ENCODE data around the gene ADA.
A peak's percentile ranks its signal among the peaks of the same experiment; 100 is the strongest.

Gene ADA

DNA sequence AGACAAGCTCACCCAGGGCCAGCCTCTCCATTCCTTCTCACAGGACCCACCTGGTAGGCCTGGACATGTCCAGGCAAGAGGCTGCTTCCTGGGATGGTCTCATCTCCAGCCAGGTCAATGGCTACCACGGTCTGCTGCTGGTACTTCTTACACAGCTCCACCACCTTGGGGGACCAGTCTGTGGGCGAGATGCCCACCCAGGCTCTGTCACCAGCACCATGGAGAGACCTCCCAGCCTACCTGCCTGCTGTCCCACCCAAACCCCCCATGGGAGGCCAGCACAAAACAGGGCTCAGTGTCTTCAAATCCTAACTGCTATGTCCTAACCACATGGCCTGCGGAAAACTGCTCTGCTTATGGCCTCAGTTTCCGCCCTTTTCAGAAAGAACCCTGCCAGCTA lies 27.3 kb downstream of the ADA start:
- Mint-ChIP-seq H3K9me3 (peaks cover 8% of the 10 kb centered on the region), H3K36me3 (ENCODE audit: low read depth) (peaks cover 54% of the 10 kb centered on the region), H3K4me1 (no peaks in the 10 kb centered on the region), H3K27me3 (ENCODE audit: low read depth, poor library complexity) (peaks cover 2% of the 10 kb centered on the region), H3K27ac (no peak overlapping the region), H3K4me3 (no peak overlapping the region)
- DNase-seq, result no peak
- TF ChIP-seq, protein P1, sequence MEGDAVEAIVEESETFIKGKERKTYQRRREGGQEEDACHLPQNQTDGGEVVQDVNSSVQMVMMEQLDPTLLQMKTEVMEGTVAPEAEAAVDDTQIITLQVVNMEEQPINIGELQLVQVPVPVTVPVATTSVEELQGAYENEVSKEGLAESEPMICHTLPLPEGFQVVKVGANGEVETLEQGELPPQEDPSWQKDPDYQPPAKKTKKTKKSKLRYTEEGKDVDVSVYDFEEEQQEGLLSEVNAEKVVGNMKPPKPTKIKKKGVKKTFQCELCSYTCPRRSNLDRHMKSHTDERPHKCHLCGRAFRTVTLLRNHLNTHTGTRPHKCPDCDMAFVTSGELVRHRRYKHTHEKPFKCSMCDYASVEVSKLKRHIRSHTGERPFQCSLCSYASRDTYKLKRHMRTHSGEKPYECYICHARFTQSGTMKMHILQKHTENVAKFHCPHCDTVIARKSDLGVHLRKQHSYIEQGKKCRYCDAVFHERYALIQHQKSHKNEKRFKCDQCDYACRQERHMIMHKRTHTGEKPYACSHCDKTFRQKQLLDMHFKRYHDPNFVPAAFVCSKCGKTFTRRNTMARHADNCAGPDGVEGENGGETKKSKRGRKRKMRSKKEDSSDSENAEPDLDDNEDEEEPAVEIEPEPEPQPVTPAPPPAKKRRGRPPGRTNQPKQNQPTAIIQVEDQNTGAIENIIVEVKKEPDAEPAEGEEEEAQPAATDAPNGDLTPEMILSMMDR (IDR thresholded peaks at IDR 0.05), result no peak

DNA sequence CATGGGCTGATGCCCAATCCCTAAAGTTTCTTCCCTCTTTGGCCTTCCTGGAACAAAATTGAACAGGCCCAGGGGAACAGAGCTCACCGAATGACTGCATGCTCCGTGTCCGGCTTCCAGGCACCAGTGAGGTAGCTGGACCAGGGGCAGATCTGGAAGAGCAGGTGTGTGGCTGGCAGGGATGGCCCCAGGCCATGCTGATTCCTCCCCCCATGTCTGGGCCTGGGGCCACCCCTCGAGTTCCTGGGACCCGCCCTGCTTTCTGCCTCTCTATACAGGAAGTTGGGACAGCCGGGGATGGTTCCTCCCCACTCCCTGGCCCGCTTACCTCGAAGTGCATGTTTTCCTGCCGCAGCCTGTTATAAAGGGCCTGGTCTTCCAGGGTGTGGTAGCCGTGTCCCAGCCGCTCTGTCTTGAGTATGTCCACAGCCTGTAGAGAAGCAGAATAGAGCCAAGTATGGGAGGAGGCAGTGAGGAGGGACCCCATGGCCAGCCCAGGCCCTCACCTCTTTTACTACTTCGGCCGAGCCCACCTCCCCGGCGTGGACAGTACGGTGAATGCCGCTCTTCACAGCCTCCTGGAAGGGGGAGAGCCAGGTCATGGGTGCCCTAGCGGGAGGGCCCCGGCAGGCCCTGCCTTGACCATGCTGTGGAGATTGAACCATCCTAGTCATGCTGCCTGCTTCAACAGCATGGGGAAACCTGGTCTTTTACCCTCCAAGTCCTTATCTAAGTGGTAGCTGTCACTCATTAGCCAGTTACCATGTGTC lies 28.8 kb downstream of the ADA start:
- Mint-ChIP-seq H3K4me1 (no peaks in the 10 kb centered on the region), H3K36me3 (ENCODE audit: low read depth) (peaks cover 54% of the 10 kb centered on the region), H3K9me3 (peaks cover 8% of the 10 kb centered on the region), H3K4me3 (no peak overlapping the region), H3K27me3 (ENCODE audit: low read depth, poor library complexity) (peaks cover 2% of the 10 kb centered on the region), H3K27ac (no peak overlapping the region)
- TF ChIP-seq, protein P1 (IDR thresholded peaks at IDR 0.05), result no peak
- DNase-seq, result no peak

DNA sequence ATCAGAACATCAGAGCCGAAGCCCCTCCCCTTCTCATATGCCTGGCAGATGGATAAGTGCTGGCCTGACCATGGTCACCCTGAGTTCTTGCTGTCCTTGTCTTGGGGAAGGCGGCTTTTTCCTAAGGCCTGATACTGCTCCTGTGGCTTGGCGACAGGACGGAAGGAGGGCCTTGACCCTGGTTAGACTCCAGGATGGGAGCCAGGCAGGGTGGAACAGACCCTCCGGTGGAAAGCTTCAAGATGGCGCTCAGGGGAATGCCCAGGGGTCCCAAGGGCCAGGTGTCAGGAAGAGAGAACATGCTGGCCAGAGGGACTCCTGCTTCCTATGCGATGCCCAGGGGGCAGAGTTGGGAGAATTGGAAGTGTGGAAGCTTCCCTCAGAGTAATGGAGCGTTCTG lies 29.6 kb downstream of the ADA start:
- DNase-seq, result no peak
- H3K4me3 Mint-ChIP-seq, result no peak overlapping the region
- H3K27me3 Mint-ChIP-seq (ENCODE audit: low read depth, poor library complexity), result peaks cover 2% of the 10 kb centered on the region
- H3K9me3 Mint-ChIP-seq, result peaks cover 8% of the 10 kb centered on the region
- peak overlapping the region; percentile 39 for H3K27ac Mint-ChIP-seq
- no peaks in the 10 kb centered on the region for H3K4me1 Mint-ChIP-seq
- H3K36me3 Mint-ChIP-seq (ENCODE audit: low read depth), result peaks cover 54% of the 10 kb centered on the region
- TF ChIP-seq, protein P1 (IDR thresholded peaks at IDR 0.05), result no peak

DNA sequence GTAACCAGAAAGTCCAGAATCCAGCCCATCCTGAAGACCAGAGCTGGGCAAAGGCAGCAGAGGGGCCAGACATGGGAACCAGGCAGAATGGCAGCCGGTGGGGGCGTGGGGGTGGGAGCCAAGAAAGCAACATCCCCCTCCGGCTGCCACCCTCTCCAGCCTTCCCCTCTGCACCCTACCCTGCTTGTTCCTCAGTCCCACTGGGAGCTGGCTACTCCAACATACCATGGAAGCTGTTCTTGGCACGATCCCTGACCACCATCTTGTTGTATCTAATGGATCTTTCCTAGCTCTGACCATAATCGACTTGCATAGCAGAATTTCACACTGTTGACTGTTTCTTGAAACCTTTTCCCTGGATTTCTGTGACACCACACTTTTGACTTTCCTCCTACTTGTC lies 30.2 kb downstream of the ADA start:
- Mint-ChIP-seq H3K4me1 (peaks cover 2% of the 10 kb centered on the region), H3K36me3 (ENCODE audit: low read depth) (peaks cover 54% of the 10 kb centered on the region), H3K27me3 (ENCODE audit: low read depth, poor library complexity) (no peaks in the 10 kb centered on the region), H3K9me3 (peaks cover 8% of the 10 kb centered on the region), H3K4me3 (no peak overlapping the region), H3K27ac (peak overlapping the region; percentile 39)
- TF ChIP-seq, protein P1 (IDR thresholded peaks at IDR 0.05), result no peak
- DNase-seq, result no peak

DNA sequence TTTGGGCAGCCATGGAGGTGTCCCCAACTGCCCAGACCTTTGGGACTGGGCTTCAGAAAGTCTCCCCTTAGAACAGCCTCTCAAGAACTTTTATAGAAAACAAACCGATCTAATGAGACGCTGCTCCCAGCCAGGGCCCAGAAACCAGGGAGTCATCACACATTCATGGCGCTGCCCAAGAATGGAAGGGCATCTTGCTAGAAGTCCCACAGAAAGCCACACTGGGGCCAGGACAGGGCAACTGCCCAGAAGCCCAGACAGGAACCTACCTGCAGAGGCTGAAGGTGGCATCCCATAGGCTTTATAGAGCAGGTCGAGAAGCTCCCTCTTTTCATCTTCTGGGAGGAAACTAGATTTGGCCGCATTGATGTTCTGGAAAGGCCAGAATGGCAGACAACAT lies 31.5 kb downstream of the ADA start:
- Mint-ChIP-seq H3K27me3 (ENCODE audit: low read depth, poor library complexity) (no peaks in the 10 kb centered on the region), H3K36me3 (ENCODE audit: low read depth) (peaks cover 54% of the 10 kb centered on the region), H3K9me3 (peaks cover 8% of the 10 kb centered on the region), H3K27ac (peak overlapping the region; percentile 47), H3K4me1 (peaks cover 11% of the 10 kb centered on the region), H3K4me3 (no peak overlapping the region)
- TF ChIP-seq, protein P1 (IDR thresholded peaks at IDR 0.05), result no peak
- no peak for DNase-seq

DNA sequence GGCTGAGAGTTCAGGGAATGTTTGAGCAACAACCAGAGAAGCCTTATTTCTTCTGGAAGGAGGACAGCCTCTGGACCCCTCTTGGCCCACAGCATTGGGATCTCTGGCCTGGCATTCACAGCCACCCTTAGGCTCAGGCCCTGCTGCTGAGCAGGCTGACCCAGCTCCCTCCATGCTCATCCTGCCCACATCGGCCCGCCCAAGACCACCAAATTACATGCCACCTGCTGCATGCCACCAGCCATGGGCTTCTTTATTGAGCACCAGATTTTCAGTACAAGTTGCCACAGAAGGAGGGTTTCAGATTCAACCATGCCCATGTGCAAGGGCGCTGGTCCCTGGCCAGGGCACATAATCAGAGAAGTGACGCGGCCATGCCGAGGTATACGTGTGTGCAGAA lies 32.2 kb downstream of the ADA start:
- Mint-ChIP-seq H3K4me3 (no peak overlapping the region), H3K27ac (peak overlapping the region; percentile 71), H3K9me3 (peaks cover 8% of the 10 kb centered on the region), H3K27me3 (ENCODE audit: low read depth, poor library complexity) (no peaks in the 10 kb centered on the region), H3K4me1 (peaks cover 13% of the 10 kb centered on the region), H3K36me3 (ENCODE audit: low read depth) (peaks cover 50% of the 10 kb centered on the region)
- no peak for DNase-seq
- TF ChIP-seq, protein P1 (IDR thresholded peaks at IDR 0.05), result no peak

Data from nephron progenitor cell (in vitro differentiated cells).